ENCODE data around the gene MVB12B. TPM values are rescaled to one million over a fixed set of nuclear protein-coding genes. Genes with fewer than 3 reads are reported as not detected.

MVB12B gene
- total RNA-seq, 4 donors from 2014 or later, result 10.2 to 25.7 (median 14.0) TPM

DNA sequence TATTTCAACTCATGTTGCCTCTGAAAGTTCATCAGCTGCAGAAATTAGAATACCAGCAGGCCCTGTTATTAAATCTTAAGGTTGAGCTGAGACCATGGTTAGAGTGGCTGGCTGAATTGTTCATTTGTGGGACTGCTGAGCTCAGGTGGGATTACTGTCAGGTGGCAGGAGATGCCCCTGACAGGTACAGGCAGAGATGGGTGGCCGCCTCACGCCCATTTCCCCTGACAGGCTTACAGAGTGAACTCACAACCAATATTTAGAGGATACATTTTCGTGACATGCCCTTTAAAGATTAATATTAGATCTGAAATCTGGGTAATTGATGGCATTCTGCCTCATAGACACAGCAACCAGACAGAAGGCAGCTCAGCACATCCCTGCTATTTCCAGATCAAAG, 136.0 kb downstream of the MVB12B start:
- TF ChIP-seq POLR2AphosphoS5 (IDR thresholded peaks at IDR 0.05), result no peak
- TF ChIP-seq EP300 (IDR thresholded peaks at IDR 0.05), result no peak
- TF ChIP-seq POLR2A (IDR thresholded peaks at IDR 0.05), result no peak
- TF ChIP-seq, protein P1, sequence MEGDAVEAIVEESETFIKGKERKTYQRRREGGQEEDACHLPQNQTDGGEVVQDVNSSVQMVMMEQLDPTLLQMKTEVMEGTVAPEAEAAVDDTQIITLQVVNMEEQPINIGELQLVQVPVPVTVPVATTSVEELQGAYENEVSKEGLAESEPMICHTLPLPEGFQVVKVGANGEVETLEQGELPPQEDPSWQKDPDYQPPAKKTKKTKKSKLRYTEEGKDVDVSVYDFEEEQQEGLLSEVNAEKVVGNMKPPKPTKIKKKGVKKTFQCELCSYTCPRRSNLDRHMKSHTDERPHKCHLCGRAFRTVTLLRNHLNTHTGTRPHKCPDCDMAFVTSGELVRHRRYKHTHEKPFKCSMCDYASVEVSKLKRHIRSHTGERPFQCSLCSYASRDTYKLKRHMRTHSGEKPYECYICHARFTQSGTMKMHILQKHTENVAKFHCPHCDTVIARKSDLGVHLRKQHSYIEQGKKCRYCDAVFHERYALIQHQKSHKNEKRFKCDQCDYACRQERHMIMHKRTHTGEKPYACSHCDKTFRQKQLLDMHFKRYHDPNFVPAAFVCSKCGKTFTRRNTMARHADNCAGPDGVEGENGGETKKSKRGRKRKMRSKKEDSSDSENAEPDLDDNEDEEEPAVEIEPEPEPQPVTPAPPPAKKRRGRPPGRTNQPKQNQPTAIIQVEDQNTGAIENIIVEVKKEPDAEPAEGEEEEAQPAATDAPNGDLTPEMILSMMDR (IDR thresholded peaks at IDR 0.05), result no peak
- Histone ChIP-seq H3K4me1 (peaks cover 4% of the 10 kb centered on the region), H3K9me3 (no peaks in the 10 kb centered on the region), H3K27me3 (no peaks in the 10 kb centered on the region), H3K4me3 (no peak overlapping the region), H3K27ac (no peak overlapping the region), H3K36me3 (no peaks in the 10 kb centered on the region)
- 96% methylated on average over 3 of the region's 3 CpGs for WGBS
- DNase-seq (ENCODE audit: low spot score in 2 of 2), result no peak

DNA sequence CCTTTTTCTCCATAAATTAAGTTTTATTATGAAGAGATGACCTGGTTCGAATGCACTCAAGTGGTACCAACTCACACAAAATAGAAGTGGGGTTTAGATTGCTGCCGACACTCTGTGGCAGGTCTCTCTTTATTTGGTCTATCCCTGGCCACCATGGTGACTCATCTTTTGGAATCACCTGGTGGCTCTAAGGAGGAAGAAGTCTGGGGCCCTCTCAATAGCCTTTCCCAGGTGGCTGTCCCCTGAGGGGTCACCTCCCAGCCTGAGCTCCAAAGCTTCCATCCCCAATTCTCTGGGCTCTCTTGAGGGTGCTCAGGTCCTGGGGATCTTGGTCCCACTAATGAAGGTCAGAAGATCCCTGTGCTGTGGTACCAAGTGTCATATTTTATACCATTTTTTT, 136.8 kb downstream of the MVB12B start:
- DNase-seq (ENCODE audit: low spot score in 2 of 2), result peak in 1 of 2 donors; percentile 34
- H3K4me3 ChIP-seq, result no peak overlapping the region
- peaks cover 10% of the 10 kb centered on the region for H3K4me1 ChIP-seq
- TF ChIP-seq POLR2A (IDR thresholded peaks at IDR 0.05) (no peak), EP300 (IDR thresholded peaks at IDR 0.05) (no peak), POLR2AphosphoS5 (IDR thresholded peaks at IDR 0.05) (no peak)
- TF ChIP-seq, protein P1 (IDR thresholded peaks at IDR 0.05), result no peak
- 86% methylated on average over 2 of the region's 2 CpGs for WGBS
- H3K27me3 ChIP-seq, result no peaks in the 10 kb centered on the region
- no peaks in the 10 kb centered on the region for H3K9me3 ChIP-seq
- H3K27ac ChIP-seq, result no peak overlapping the region
- no peaks in the 10 kb centered on the region for H3K36me3 ChIP-seq

DNA sequence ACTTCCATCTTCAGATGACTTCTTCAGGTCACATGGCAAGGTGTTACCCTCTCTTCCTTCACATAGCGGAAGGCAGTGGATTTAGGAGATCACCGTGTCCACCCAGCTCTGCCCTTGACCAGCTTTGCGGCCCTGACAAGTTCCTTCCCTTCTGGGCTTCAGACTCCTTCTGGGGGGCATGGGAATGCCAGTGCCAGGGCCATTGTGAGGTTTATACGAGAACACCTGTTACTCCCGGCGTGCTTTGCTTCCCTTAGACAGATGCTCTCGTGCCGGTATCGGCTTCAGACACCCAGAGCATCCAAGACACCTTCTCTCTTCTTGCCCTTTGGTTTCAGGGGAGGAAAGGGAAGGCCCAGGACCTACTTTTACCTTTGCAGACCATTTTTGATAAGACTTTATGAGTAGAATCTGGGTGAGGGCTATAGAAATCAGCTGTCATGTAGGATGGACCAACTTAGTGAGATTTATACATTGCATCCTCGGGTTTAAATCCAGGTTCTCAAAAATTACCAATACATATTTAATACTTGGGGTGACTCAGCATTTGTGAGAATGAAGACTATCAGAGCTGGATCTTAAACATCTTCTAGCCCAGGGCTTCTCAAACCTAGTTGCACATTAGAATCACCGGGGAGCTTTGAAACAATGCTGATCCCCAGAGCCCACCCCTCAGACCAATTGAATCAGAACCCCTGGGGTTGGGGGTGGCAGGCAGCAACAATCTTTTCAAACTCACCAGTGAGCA, 138.2 kb downstream of the MVB12B start:
- Histone ChIP-seq H3K27ac (no peak overlapping the region), H3K4me1 (peaks cover 24% of the 10 kb centered on the region), H3K36me3 (no peaks in the 10 kb centered on the region), H3K9me3 (no peaks in the 10 kb centered on the region), H3K4me3 (no peak overlapping the region), H3K27me3 (no peaks in the 10 kb centered on the region)
- peak; percentile 24 to 49 for DNase-seq (ENCODE audit: low spot score in 2 of 2)
- WGBS, result 98% methylated on average over 11 of the region's 11 CpGs
- no peak for TF ChIP-seq POLR2AphosphoS5 (IDR thresholded peaks at IDR 0.05)
- no peak for TF ChIP-seq EP300 (IDR thresholded peaks at IDR 0.05)
- no peak for TF ChIP-seq POLR2A (IDR thresholded peaks at IDR 0.05)
- TF ChIP-seq, protein P1 (IDR thresholded peaks at IDR 0.05), result no peak

DNA sequence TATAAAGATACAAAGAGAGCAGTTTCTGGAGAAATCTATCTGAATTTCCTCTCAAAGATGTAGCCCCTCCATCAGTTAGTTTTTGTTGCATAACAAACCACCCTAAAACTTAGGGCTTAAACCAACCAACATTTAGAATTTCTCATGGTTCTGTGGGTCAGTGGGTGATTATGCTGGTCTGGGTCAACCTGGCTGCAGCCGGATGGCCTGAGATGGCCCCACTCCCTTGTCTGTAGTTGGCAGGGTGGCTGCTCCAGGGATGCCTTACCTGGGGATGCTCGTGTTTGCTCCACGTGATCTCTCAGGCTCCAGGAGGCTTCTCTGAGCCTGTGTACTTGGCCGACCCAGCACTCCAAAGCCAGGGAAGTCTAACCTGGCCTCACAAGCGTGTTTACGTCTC, 139.3 kb downstream of the MVB12B start:
- Histone ChIP-seq H3K27me3 (no peaks in the 10 kb centered on the region), H3K9me3 (no peaks in the 10 kb centered on the region), H3K4me1 (peaks cover 35% of the 10 kb centered on the region), H3K27ac (no peak overlapping the region), H3K36me3 (no peaks in the 10 kb centered on the region), H3K4me3 (no peak overlapping the region)
- DNase-seq (ENCODE audit: low spot score in 2 of 2), result peak; percentile 29 to 52
- WGBS, result 92% methylated on average over 6 of the region's 6 CpGs
- TF ChIP-seq POLR2AphosphoS5 (IDR thresholded peaks at IDR 0.05), result no peak
- no peak for TF ChIP-seq EP300 (IDR thresholded peaks at IDR 0.05)
- TF ChIP-seq, protein P1 (IDR thresholded peaks at IDR 0.05), result no peak
- no peak for TF ChIP-seq POLR2A (IDR thresholded peaks at IDR 0.05)

DNA sequence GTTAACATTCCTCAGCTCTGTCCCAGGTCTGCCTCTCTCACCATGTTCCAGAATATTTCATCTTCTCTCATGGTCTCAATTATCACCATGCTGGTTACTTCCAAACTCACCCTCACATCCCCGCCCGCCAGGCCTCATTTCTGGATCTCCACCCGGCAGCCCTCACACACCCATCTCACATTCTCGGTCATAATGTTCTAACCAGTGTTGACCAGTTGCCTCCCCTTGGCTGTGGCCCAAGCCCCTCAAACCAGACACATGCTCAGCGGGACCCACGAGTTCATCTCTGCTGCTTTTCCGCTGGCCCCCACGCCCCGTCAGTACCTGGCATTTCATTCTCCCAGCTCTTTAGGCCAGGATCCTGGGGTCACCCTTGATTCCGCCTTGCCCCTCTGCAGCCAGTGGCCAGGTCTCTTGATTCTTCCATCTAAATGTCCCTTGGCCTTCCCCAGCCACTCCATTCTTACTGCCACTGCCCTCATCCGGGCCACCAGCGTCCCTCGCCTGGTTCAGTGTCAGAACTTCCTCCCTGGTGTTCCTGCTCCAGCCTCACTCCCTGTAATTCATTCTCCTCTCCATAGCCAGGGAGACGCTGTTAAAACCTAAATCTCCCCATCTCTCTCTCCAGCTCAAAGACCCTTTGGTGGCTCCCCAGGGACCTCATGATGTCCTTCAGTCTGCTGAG, 141.7 kb downstream of the MVB12B start:
- H3K4me3 ChIP-seq, result no peak overlapping the region
- peak overlapping the region; percentile 83 for H3K27ac ChIP-seq
- no peaks in the 10 kb centered on the region for H3K36me3 ChIP-seq
- DNase-seq (ENCODE audit: low spot score in 2 of 2), result peak; percentile 86 to 89
- no peak for TF ChIP-seq POLR2A (IDR thresholded peaks at IDR 0.05)
- H3K9me3 ChIP-seq, result no peaks in the 10 kb centered on the region
- H3K4me1 ChIP-seq, result peaks cover 53% of the 10 kb centered on the region
- H3K27me3 ChIP-seq, result no peaks in the 10 kb centered on the region
- WGBS, result 75% methylated on average over 14 of the region's 14 CpGs
